Spleen (tissue), 11 donors: Measurements from ENCODE around the gene ELFN1. TPM values are rescaled to one million over a fixed set of nuclear protein-coding genes. Genes with fewer than 3 reads are reported as not detected.

ENCODE experiments used
- DNase-seq: peaks from one replicate; pipeline ENCODE4 v3.0.0-alpha.2; 2020
- H3K27ac ChIP-seq, 8 donors: fragments of 200-600 bp; sonication (generic) in 7 of 8; 1 replicate in 4 of 8; 2 replicates in 4 of 8; pipeline versions ENCODE4 v1.5.0 to v1.8.0; 2016 to 2021; ENCODE audit warnings: inconsistent platforms in 4 of 8, mild to moderate bottlenecking in 4 of 8, moderate library complexity in 1 of 8
- H3K27me3 ChIP-seq, 7 donors: fragments of 200-600 bp; sonication (generic) in 6 of 7; replicated peaks in 1 of 7; 1 replicate in 4 of 7; 2 replicates in 3 of 7; pipeline versions ENCODE4 v1.5.0 to v1.8.0; 2016 to 2021; ENCODE audit warnings: inconsistent platforms in 3 of 7, mild to moderate bottlenecking in 1 of 7
- H3K36me3 ChIP-seq, 6 donors: fragments of 200-600 bp; sonication (generic) in 5 of 6; 1 replicate in 4 of 6; 2 replicates in 2 of 6; pipeline versions ENCODE4 v1.5.0 to v1.8.0; 2016 to 2021; ENCODE audit warnings: inconsistent platforms in 2 of 6
- H3K4me1 ChIP-seq, 6 donors: fragments of 200-600 bp; sonication (generic) in 5 of 6; 1 replicate in 3 of 6; 2 replicates in 3 of 6; pipeline versions ENCODE4 v1.5.0 to v1.8.0; 2016 to 2021; ENCODE audit warnings: inconsistent platforms in 3 of 6
- H3K4me3 ChIP-seq, 8 donors: fragments of 200-600 bp; sonication (generic) in 7 of 8; 1 replicate in 4 of 8; 2 replicates in 4 of 8; pipeline versions ENCODE4 v1.5.0 to v1.8.0; 2016 to 2021; ENCODE audit warnings: inconsistent platforms in 4 of 8, mild to moderate bottlenecking in 4 of 8, moderate library complexity in 2 of 8
- H3K9me3 ChIP-seq, 8 donors: fragments of 200-600 bp; sonication (generic) in 7 of 8; 1 replicate in 4 of 8; 2 replicates in 4 of 8; pipeline versions ENCODE4 v1.5.0 to v1.8.0; 2016 to 2021; ENCODE audit warnings: inconsistent platforms in 4 of 8
- CTCF ChIP-seq, 11 experiments: fragments of 200-600 bp in 7 of 11; fragments of 450-650 bp in 4 of 11; sonication (generic) in 4 of 11; IDR thresholded peaks in 8 of 11; conservative IDR thresholded peaks in 3 of 11; 1 replicate in 7 of 11; 2 replicates in 4 of 11; pipeline versions ENCODE4 v1.4.0 to v1.8.0; 2016 to 2021; ENCODE audit warnings: antibody characterized with exemption in 11 of 11, inconsistent platforms in 4 of 11, mild to moderate bottlenecking in 1 of 11
- POLR2A ChIP-seq, 3 donors: fragments of 450-650 bp; IDR thresholded peaks; one replicate each; pipeline ENCODE4 v1.5.1; 2017; ENCODE audit warnings: antibody characterized with exemption in 3 of 3, mild to moderate bottlenecking in 1 of 3
- POLR2AphosphoS5 ChIP-seq, 3 donors: sonication (generic); formaldehyde crosslinking; IDR thresholded peaks; one replicate each; pipeline ENCODE4 v1.5.1; 2017; ENCODE audit warnings: antibody characterized with exemption in 3 of 3
- WGBS, 5 donors: extraction: QIAGEN DNeasy Blood & Tissue Kit in 3 of 5; methylation state at CpG; one replicate each; pipeline versions ENCODE4 v1.1.5 to v1.1.7; 2013 to 2018; 5-methylcytosine and 5-hydroxymethylcytosine counted together
- intact Hi-C: fragments of 100-400 bp; cut with DNase I; formaldehyde crosslinking; loops from one replicate; pipeline ENCODE4 v1.15.0; 2023; ENCODE audit warnings: low total_unique reads
- polyA plus RNA-seq, 3 donors: library from polyadenylated mRNA; stranded (reverse); fragments of 200-250 nt; gene quantifications; one replicate each; pipeline ENCODE4 v1.2.1, GENCODE V29; 2013
- total RNA-seq, 7 donors: library from RNA; depleted of rRNA in 3 of 7; stranded (reverse); fragments of >200 nt in 3 of 7; fragmentation: NEBNext Ultra II Directional in 4 of 7; extraction: Animal tissue kit (Norgen Biotek cat#: 25700) in 4 of 7; gene quantifications; one replicate each; pipeline versions ENCODE4 v1.1.0 to v1.2.1, GENCODE V29; 2016 to 2021
- donor health status: healthy with polysubstance abuse.
- donor health status: DM: no; HTN: no; CAD: no; lungs with moderate emphysema.
- donor health status: DM: no; HTN: no; CAD: no.
- donor health status: Bipolar disorder and iron deficiency.
- donor health status: healthy.
- donor health status: DM: no; HTN: no; CAD: no.
- donor health status: DM: yes; HTN: yes; CAD: no.

ELFN1 gene
- total and polyA plus RNA-seq, 10 donors = 0.22 to 3.9 (median 2.4) TPM

GRCh38 chr7:1643270-1644092 lies 26.6 kb upstream of the ELFN1 start:
- intact Hi-C loops = no loop called here
- WGBS, 5 donors = 84 to 94% (median 93%) methylated on average over 11 of the region's 11 CpGs
- H3K27me3 ChIP-seq = peaks cover 0 to 84% (median 18%) of the 10 kb centered on the region in 7 donors

GRCh38 chr7:1644341-1645070 lies 25.6 kb upstream of the ELFN1 start:
- intact Hi-C loops = no loop called here
- TF ChIP-seq POLR2A (IDR thresholded peaks at IDR 0.05) (no peak), POLR2AphosphoS5 (IDR thresholded peaks at IDR 0.05) (no peak), CTCF (IDR thresholded peaks at IDR 0.05 in 8 of 11, conservative IDR thresholded peaks at IDR 0.05 in 3 of 11) (no peak)
- no peaks in the 10 kb centered on the region for H3K9me3 ChIP-seq
- H3K4me1 ChIP-seq = no peaks in the 10 kb centered on the region
- peak; percentile 56 for DNase-seq
- H3K27ac ChIP-seq = no peak overlapping the region
- H3K36me3 ChIP-seq = no peaks in the 10 kb centered on the region
- H3K4me3 ChIP-seq = no peak overlapping the region
- peaks cover 0 to 93% (median 18%) of the 10 kb centered on the region in 7 donors for H3K27me3 ChIP-seq
- 82 to 94% (median 85%) methylated on average over 21 to 23 of the region's 23 CpGs for WGBS, 5 donors

More at GRCh38 chr7:1643270-1644092, 26.6 kb upstream of the ELFN1 start:
- H3K36me3 ChIP-seq = no peaks in the 10 kb centered on the region
- H3K9me3 ChIP-seq = peaks cover 0 to under 1% (median 0%) of the 10 kb centered on the region in 8 donors
- no peak for TF ChIP-seq CTCF (IDR thresholded peaks at IDR 0.05 in 8 of 11, conservative IDR thresholded peaks at IDR 0.05 in 3 of 11)
- TF ChIP-seq POLR2A (IDR thresholded peaks at IDR 0.05) = no peak
- TF ChIP-seq POLR2AphosphoS5 (IDR thresholded peaks at IDR 0.05) = no peak
- H3K4me3 ChIP-seq = no peak overlapping the region
- H3K4me1 ChIP-seq = no peaks in the 10 kb centered on the region
- H3K27ac ChIP-seq = no peak overlapping the region
- no peak for DNase-seq

- Histone ChIP-seq H3K4me1 (no peaks in the 10 kb centered on the region), H3K27me3 (peaks cover 0 to 91% (median 18%) of the 10 kb centered on the region in 7 donors), H3K9me3 (no peaks in the 10 kb centered on the region), H3K36me3 (no peaks in the 10 kb centered on the region), H3K4me3 (no peak overlapping the region), H3K27ac (no peak overlapping the region)
- 76 to 96% (median 81%) methylated on average over 8 to 11 of the region's 11 CpGs for WGBS, 5 donors
- peak; percentile 71 for DNase-seq
- no peak for TF ChIP-seq POLR2AphosphoS5 (IDR thresholded peaks at IDR 0.05)
- intact Hi-C loops = no loop called here
Measured at GRCh38 chr7:1645071-1645409, 25.0 kb upstream of the ELFN1 start.

GRCh38 chr7:1645476-1645875 lies 24.6 kb upstream of the ELFN1 start:
- Histone ChIP-seq H3K9me3 (no peaks in the 10 kb centered on the region), H3K27me3 (peaks cover 0 to 91% (median 18%) of the 10 kb centered on the region in 7 donors), H3K4me3 (no peak overlapping the region), H3K36me3 (no peaks in the 10 kb centered on the region), H3K27ac (no peak overlapping the region), H3K4me1 (no peaks in the 10 kb centered on the region)
- no peak for DNase-seq
- 72 to 82% (median 79%) methylated on average over 7 to 13 of the region's 13 CpGs for whole genome bisulfite sequencing, 5 donors
- TF ChIP-seq POLR2A (IDR thresholded peaks at IDR 0.05) (no peak), CTCF (IDR thresholded peaks at IDR 0.05 in 8 of 11, conservative IDR thresholded peaks at IDR 0.05 in 3 of 11) (no peak), POLR2AphosphoS5 (IDR thresholded peaks at IDR 0.05) (no peak)
- intact Hi-C loops = no loop called here
